ENCODE data around the gene DOCK3. TPM values are rescaled to one million over a fixed set of nuclear protein-coding genes. Genes with fewer than 3 reads are reported as not detected.

DOCK3 gene
- total RNA-seq, 2 donors from 2014 or later, result 7.7 to 8.5 TPM

GRCh38 chr3:50953825-50954414 lies 279.2 kb downstream of the DOCK3 start:
- no peak for TF ChIP-seq CTCF (conservative IDR thresholded peaks at IDR 0.05)
- WGBS, 2 experiments (ENCODE audit: insufficient coverage in 1 of 2, insufficient read length in 1 of 2), result 71 to 88% methylated on average over 2 to 5 of the region's 5 CpGs

GRCh38 chr3:50961386-50961785 lies 286.7 kb downstream of the DOCK3 start:
- TF ChIP-seq CTCF (conservative IDR thresholded peaks at IDR 0.05), result no peak
- Mint-ChIP-seq H3K27me3 (ENCODE audit: insufficient read depth) (no peaks in the 10 kb centered on the region), H3K4me3 (no peak overlapping the region), H3K4me1 (no peaks in the 10 kb centered on the region), H3K27ac (no peak overlapping the region), H3K36me3 (ENCODE audit: low read depth) (no peaks in the 10 kb centered on the region), H3K9me3 (no peaks in the 10 kb centered on the region)
- DNase-seq, result no peak
- Histone ChIP-seq H3K27ac (ENCODE audit: low read depth, low read length) (no peak overlapping the region), H3K4me1 (ENCODE audit: control insufficient read depth, insufficient read depth, low read length) (no peaks in the 10 kb centered on the region), H3K36me3 (ENCODE audit: control insufficient read depth, insufficient read depth, low read length) (no peaks in the 10 kb centered on the region), H3K9me3 (ENCODE audit: control insufficient read depth, low read length) (no peaks in the 10 kb centered on the region), H3K27me3 (ENCODE audit: control insufficient read depth, insufficient read depth, low read length, poor library complexity, severe bottlenecking) (no peaks in the 10 kb centered on the region), H3K4me3 (ENCODE audit: low read length) (no peak overlapping the region), H3K9ac (ENCODE audit: extremely low read depth, low read length, poor library complexity, severe bottlenecking) (no peak overlapping the region)
- WGBS, 2 experiments (ENCODE audit: insufficient coverage in 1 of 2, insufficient read length in 1 of 2), result no CpG with 5 or more reads among the region's 1 CpG

More at GRCh38 chr3:50953825-50954414, 279.2 kb downstream of the DOCK3 start:
- DNase-seq, result no peak
- Mint-ChIP-seq H3K36me3 (ENCODE audit: low read depth) (no peaks in the 10 kb centered on the region), H3K4me3 (no peak overlapping the region), H3K4me1 (no peaks in the 10 kb centered on the region), H3K27me3 (ENCODE audit: insufficient read depth) (no peaks in the 10 kb centered on the region), H3K9me3 (no peaks in the 10 kb centered on the region), H3K27ac (no peak overlapping the region)
- H3K27ac ChIP-seq (ENCODE audit: low read depth, low read length), result no peak overlapping the region
- H3K27me3 ChIP-seq (ENCODE audit: control insufficient read depth, insufficient read depth, low read length, poor library complexity, severe bottlenecking), result no peaks in the 10 kb centered on the region
- H3K9ac ChIP-seq (ENCODE audit: extremely low read depth, low read length, poor library complexity, severe bottlenecking), result no peak overlapping the region
- no peaks in the 10 kb centered on the region for H3K36me3 ChIP-seq (ENCODE audit: control insufficient read depth, insufficient read depth, low read length)
- H3K4me1 ChIP-seq (ENCODE audit: control insufficient read depth, insufficient read depth, low read length), result no peaks in the 10 kb centered on the region
- peaks cover 1% of the 10 kb centered on the region for H3K9me3 ChIP-seq (ENCODE audit: control insufficient read depth, low read length)
- no peak overlapping the region for H3K4me3 ChIP-seq (ENCODE audit: low read length)

GRCh38 chr3:50971487-50971924 lies 296.8 kb downstream of the DOCK3 start:
- Mint-ChIP-seq H3K36me3 (ENCODE audit: low read depth) (peaks cover 9% of the 10 kb centered on the region), H3K27me3 (ENCODE audit: insufficient read depth) (no peaks in the 10 kb centered on the region), H3K9me3 (peaks cover 20% of the 10 kb centered on the region), H3K4me1 (peaks cover 6% of the 10 kb centered on the region), H3K27ac (no peak overlapping the region), H3K4me3 (no peak overlapping the region)
- DNase-seq, result peak; percentile 77
- TF ChIP-seq CTCF (conservative IDR thresholded peaks at IDR 0.05), result peak; percentile 95
- 28 to 39% methylated on average over 3 of the region's 3 CpGs for WGBS, 2 experiments (ENCODE audit: insufficient coverage in 1 of 2, insufficient read length in 1 of 2)
- H3K9ac ChIP-seq (ENCODE audit: extremely low read depth, low read length, poor library complexity, severe bottlenecking), result no peak overlapping the region
- H3K27ac ChIP-seq (ENCODE audit: low read depth, low read length), result no peak overlapping the region
- H3K4me1 ChIP-seq (ENCODE audit: control insufficient read depth, insufficient read depth, low read length), result peaks cover 2% of the 10 kb centered on the region
- H3K9me3 ChIP-seq (ENCODE audit: control insufficient read depth, low read length), result peaks cover 21% of the 10 kb centered on the region
- no peaks in the 10 kb centered on the region for H3K27me3 ChIP-seq (ENCODE audit: control insufficient read depth, insufficient read depth, low read length, poor library complexity, severe bottlenecking)
- H3K4me3 ChIP-seq (ENCODE audit: low read length), result no peak overlapping the region
- no peaks in the 10 kb centered on the region for H3K36me3 ChIP-seq (ENCODE audit: control insufficient read depth, insufficient read depth, low read length)
